ENCODE data around the gene WWOX.

GRCh38 chr16:78729687-78730086 lies 630.2 kb downstream of the WWOX start:
- TF ChIP-seq CTCF (conservative IDR thresholded peaks at IDR 0.05 in 1 of 2, IDR thresholded peaks at IDR 0.05 in 1 of 2; ENCODE audit: extremely low read depth in 1 of 2, insufficient read depth in 1 of 2, low read depth in 1 of 2, low read length in 2 of 2) (no peak), EZH2 (IDR thresholded peaks at IDR 0.05; ENCODE audit: borderline replicate concordance, low read length) (no peak)

Measured in mammary epithelial cell (primary cell).